Measurements from ENCODE around the gene PUM2.

DNA sequence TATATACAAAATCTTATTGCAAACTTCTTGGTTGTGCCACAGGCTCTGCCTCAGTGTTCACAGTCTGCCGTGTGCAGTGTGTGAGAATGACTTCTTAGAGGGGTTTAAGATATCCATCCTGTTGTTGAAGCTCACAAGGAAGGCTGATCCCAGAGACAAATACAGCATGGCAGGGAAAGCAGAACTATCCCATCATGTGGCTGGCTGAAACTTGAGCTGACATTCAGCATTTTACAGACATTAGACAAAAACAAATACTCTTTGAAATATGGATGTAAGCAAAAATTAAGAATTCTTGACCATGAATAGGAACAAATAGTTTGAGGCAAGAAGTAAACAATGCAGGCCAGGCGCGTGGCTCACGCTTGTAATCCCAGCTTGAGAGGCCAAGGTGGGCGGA lies 12.9 kb upstream of the PUM2 start:
- TF ChIP-seq GATA2 (IDR thresholded peaks at IDR 0.05; ENCODE audit: low read depth, low read length) (no peak), GATA3 (IDR thresholded peaks at IDR 0.05; ENCODE audit: low read depth, low read length) (no peak)
